ENCODE data around the gene PHF1.
"Not testable (repeated sequence)": the region's sequence is repeated elsewhere in the genome, so short reads cannot be mapped to it uniquely, and the experiment has no call there.

PHF1 gene

GRCh38 chr6:33410711-33411631 is at the start of gene PHF1:
PHF1 (plus strand) TSS chr6:33411014; CDS start chr6:33412264, 1,250 bp downstream.
- DNase-seq (ENCODE audit: low spot score), result no peak

- not testable (repeated sequence) for DNase-seq (ENCODE audit: low spot score)
These were observed 47.3 kb upstream of the PHF1 start for GRCh38 chr6:33363486-33363885.

- DNase-seq (ENCODE audit: low spot score), result not testable (repeated sequence)
These were observed 46.2 kb upstream of the PHF1 start for GRCh38 chr6:33364475-33365205.

GRCh38 chr6:33365206-33365971 is 45.4 kb upstream of the PHF1 start:
- DNase-seq (ENCODE audit: low spot score), result not testable (repeated sequence)

GRCh38 chr6:33367009-33367714 is 43.7 kb upstream of the PHF1 start:
- no peak for DNase-seq (ENCODE audit: low spot score)

- DNase-seq (ENCODE audit: low spot score), result not testable (repeated sequence)
These were observed 43.1 kb upstream of the PHF1 start for GRCh38 chr6:33367715-33368025.

- not testable (repeated sequence) for DNase-seq (ENCODE audit: low spot score)
These were observed 38.9 kb upstream of the PHF1 start for GRCh38 chr6:33371901-33372300.

- DNase-seq (ENCODE audit: low spot score), result no peak
These were observed 38.2 kb upstream of the PHF1 start for GRCh38 chr6:33372526-33373123.

- no peak for DNase-seq (ENCODE audit: low spot score)
These were observed 36.6 kb upstream of the PHF1 start for GRCh38 chr6:33373960-33374910.

- DNase-seq (ENCODE audit: low spot score), result no peak
These were observed 35.6 kb upstream of the PHF1 start for GRCh38 chr6:33375143-33375671.

- no peak for DNase-seq (ENCODE audit: low spot score)
These were observed 33.6 kb upstream of the PHF1 start for GRCh38 chr6:33377171-33377570.

GRCh38 chr6:33379184-33379583 is 31.6 kb upstream of the PHF1 start:
- DNase-seq (ENCODE audit: low spot score), result not testable (repeated sequence)

- DNase-seq (ENCODE audit: low spot score), result no peak
These were observed 30.4 kb upstream of the PHF1 start for GRCh38 chr6:33380272-33380981.

- no peak for DNase-seq (ENCODE audit: low spot score)
These were observed 27.2 kb upstream of the PHF1 start for GRCh38 chr6:33383427-33384185.

GRCh38 chr6:33384581-33385020 is 26.2 kb upstream of the PHF1 start:
- no peak for DNase-seq (ENCODE audit: low spot score)

- no peak for DNase-seq (ENCODE audit: low spot score)
These were observed 20.6 kb upstream of the PHF1 start for GRCh38 chr6:33390173-33390572.

- no peak for DNase-seq (ENCODE audit: low spot score)
These were observed 20.0 kb upstream of the PHF1 start for GRCh38 chr6:33390767-33391277.

GRCh38 chr6:33391278-33391921 is 19.4 kb upstream of the PHF1 start, which contains the start of gene KIFC1:
KIFC1 (plus strand) TSS chr6:33391823; CDS start chr6:33391986, 163 bp downstream.
- DNase-seq (ENCODE audit: low spot score), result peak; percentile 99
